ENCODE data around the gene PRX. TPM values are rescaled to one million over a fixed set of nuclear protein-coding genes. Genes with fewer than 3 reads are reported as not detected.

PRX gene
- total and polyA plus RNA-seq, 2 of the 13 experiments (the other 11 are each of a cell fraction or from before 2014, with no cell fraction given), result 0.66 TPM

- TF ChIP-seq, protein P1, sequence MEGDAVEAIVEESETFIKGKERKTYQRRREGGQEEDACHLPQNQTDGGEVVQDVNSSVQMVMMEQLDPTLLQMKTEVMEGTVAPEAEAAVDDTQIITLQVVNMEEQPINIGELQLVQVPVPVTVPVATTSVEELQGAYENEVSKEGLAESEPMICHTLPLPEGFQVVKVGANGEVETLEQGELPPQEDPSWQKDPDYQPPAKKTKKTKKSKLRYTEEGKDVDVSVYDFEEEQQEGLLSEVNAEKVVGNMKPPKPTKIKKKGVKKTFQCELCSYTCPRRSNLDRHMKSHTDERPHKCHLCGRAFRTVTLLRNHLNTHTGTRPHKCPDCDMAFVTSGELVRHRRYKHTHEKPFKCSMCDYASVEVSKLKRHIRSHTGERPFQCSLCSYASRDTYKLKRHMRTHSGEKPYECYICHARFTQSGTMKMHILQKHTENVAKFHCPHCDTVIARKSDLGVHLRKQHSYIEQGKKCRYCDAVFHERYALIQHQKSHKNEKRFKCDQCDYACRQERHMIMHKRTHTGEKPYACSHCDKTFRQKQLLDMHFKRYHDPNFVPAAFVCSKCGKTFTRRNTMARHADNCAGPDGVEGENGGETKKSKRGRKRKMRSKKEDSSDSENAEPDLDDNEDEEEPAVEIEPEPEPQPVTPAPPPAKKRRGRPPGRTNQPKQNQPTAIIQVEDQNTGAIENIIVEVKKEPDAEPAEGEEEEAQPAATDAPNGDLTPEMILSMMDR (CRISPR knock-in tag; IDR thresholded peaks at IDR 0.05), result no peak
- TF ChIP-seq GZF1 (CRISPR knock-in tag; IDR thresholded peaks at IDR 0.05) (no peak), ZNF552 (CRISPR knock-in tag; IDR thresholded peaks at IDR 0.05; ENCODE audit: borderline replicate concordance) (no peak), THAP7 (CRISPR knock-in tag; IDR thresholded peaks at IDR 0.05) (no peak), NR2F2 (IDR thresholded peaks at IDR 0.05; ENCODE audit: borderline replicate concordance, low read depth) (no peak), ZNF10 (CRISPR knock-in tag; IDR thresholded peaks at IDR 0.05; ENCODE audit: borderline replicate concordance, low read depth) (no peak), ZNF160 (CRISPR knock-in tag; IDR thresholded peaks at IDR 0.05) (no peak)
- TF ChIP-seq, protein P2, sequence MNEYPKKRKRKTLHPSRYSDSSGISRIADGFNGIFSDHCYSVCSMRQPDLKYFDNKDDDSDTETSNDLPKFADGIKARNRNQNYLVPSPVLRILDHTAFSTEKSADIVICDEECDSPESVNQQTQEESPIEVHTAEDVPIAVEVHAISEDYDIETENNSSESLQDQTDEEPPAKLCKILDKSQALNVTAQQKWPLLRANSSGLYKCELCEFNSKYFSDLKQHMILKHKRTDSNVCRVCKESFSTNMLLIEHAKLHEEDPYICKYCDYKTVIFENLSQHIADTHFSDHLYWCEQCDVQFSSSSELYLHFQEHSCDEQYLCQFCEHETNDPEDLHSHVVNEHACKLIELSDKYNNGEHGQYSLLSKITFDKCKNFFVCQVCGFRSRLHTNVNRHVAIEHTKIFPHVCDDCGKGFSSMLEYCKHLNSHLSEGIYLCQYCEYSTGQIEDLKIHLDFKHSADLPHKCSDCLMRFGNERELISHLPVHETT (CRISPR knock-in tag; conservative IDR thresholded peaks at IDR 0.05), result no peak
- TF ChIP-seq, protein P3, sequence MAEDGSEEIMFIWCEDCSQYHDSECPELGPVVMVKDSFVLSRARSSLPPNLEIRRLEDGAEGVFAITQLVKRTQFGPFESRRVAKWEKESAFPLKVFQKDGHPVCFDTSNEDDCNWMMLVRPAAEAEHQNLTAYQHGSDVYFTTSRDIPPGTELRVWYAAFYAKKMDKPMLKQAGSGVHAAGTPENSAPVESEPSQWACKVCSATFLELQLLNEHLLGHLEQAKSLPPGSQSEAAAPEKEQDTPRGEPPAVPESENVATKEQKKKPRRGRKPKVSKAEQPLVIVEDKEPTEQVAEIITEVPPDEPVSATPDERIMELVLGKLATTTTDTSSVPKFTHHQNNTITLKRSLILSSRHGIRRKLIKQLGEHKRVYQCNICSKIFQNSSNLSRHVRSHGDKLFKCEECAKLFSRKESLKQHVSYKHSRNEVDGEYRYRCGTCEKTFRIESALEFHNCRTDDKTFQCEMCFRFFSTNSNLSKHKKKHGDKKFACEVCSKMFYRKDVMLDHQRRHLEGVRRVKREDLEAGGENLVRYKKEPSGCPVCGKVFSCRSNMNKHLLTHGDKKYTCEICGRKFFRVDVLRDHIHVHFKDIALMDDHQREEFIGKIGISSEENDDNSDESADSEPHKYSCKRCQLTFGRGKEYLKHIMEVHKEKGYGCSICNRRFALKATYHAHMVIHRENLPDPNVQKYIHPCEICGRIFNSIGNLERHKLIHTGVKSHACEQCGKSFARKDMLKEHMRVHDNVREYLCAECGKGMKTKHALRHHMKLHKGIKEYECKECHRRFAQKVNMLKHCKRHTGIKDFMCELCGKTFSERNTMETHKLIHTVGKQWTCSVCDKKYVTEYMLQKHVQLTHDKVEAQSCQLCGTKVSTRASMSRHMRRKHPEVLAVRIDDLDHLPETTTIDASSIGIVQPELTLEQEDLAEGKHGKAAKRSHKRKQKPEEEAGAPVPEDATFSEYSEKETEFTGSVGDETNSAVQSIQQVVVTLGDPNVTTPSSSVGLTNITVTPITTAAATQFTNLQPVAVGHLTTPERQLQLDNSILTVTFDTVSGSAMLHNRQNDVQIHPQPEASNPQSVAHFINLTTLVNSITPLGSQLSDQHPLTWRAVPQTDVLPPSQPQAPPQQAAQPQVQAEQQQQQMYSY (CRISPR knock-in tag; IDR thresholded peaks at IDR 0.05), result no peak
- TF ChIP-seq, protein P4, sequence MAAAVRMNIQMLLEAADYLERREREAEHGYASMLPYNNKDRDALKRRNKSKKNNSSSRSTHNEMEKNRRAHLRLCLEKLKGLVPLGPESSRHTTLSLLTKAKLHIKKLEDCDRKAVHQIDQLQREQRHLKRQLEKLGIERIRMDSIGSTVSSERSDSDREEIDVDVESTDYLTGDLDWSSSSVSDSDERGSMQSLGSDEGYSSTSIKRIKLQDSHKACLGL (CRISPR knock-in tag; IDR thresholded peaks at IDR 0.05), result no peak
These were observed 52.4 kb downstream of the PRX start (continued) for GRCh38 chr19:40360708-40361241.

Data from HepG2 (cell line).